Right ventricle myocardium superior (tissue), 1 donor: ENCODE measurements around the gene CD80. TPM values are rescaled to one million over a fixed set of nuclear protein-coding genes. Genes with fewer than 3 reads are reported as not detected.

Source experiments
- ATAC-seq: fragments of 200-7000 bp; cut with Tn5 transposase; one replicate; pipeline ENCODE4 v1.9.1; 2020; ENCODE audit warnings: mild to moderate bottlenecking; ENCODE audit not compliant: poor library complexity
- DNase-seq: peaks from one replicate; pipeline ENCODE4 v3.0.0-alpha.2; 2020
- intact Hi-C: fragments of 100-400 bp; cut with DNase I; formaldehyde crosslinking; loops from one replicate; pipeline ENCODE4 v1.11.2; 2022
- total RNA-seq: library from RNA; stranded (reverse); fragmentation: NEBNext Ultra II Directional; extraction: Animal tissue kit (Norgen Biotek cat#: 25700); gene quantifications from one replicate; pipeline ENCODE4 v1.2.1, GENCODE V29; 2021
- donor health status: DM: no; HTN: yes; CAD: no; lungs with severe emphysema.

The CD80 gene
- total RNA-seq, 1 donor from 2014 or later: not detected

DNA sequence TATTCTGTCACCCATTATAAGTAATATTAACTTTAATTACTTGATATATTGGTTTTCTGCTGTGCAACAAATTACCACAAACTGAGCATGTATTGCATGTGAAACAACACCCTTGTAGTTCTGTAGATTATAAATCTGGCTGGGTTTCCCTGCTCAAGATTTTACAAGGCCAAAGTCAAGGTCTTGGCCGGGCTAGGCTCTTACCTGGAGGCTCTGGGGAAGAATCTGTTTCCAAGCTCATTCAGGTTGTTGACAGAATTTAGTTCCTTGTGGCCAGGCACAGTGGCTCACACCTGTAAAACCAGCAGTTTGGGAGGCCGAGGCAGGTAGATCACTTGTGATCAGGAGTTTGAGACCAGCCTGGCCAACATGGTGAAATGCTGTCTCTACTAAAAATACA is 44.8 kb downstream of the CD80 start:
- DNase-seq (no peak), ATAC-seq (no peak)
- intact Hi-C loops: no loop called here

DNA sequence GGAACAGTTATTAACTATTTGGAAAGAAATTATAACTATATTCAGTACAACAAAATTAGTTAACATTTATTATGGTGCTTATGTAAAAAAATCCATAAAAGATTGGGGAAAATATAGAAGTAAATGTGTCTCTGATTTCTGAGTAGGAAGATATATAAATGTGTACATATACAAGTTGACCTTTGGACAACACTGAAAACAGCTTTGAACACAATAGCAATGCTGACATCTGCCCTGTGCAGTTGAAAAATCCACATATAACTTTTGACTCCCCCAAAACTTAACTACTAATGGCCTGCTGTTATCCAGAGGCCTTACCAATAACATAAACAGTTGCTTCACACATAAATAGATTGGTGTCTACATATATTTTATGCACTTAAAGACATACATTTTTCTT is 48.7 kb downstream of the CD80 start:
- intact Hi-C loops: no loop called here

DNA sequence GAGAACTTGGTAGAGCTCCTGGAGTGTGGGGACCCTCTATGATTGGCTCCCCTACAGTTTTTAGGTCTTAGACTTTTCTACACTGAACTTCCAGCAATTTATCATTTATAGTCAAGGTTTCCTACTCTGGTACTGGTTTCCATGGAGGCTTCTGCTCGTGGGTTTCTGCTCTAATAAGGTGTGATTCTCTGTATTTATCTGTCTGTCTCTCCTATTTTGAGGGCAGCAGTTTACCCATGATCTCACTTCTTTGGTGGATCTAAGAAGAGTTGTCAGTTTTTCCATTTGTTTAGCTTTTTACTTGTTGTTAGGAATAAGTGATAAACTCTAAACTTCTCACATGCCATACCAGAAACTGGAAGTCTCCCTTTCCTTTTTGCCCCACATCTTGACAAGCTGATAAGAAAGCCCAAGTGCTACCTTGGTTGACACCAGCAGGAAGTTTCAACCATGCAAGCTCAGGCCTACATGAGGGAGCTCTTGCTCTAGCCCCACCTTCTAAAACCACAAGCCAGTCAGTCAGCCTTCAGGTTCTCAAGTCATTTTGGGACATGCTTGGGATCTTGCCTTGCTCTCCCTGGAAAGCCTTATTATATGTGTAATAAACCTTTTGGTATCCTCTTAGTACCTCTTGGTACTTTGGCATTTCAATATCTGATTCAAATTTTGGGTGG is 51.1 kb downstream of the CD80 start:
- no peak for ATAC-seq
- intact Hi-C loops: no loop called here
- no peak for DNase-seq

More for the DNA sequence above, 48.7 kb downstream of the CD80 start:
- ATAC-seq (no peak), DNase-seq (no peak)

DNA sequence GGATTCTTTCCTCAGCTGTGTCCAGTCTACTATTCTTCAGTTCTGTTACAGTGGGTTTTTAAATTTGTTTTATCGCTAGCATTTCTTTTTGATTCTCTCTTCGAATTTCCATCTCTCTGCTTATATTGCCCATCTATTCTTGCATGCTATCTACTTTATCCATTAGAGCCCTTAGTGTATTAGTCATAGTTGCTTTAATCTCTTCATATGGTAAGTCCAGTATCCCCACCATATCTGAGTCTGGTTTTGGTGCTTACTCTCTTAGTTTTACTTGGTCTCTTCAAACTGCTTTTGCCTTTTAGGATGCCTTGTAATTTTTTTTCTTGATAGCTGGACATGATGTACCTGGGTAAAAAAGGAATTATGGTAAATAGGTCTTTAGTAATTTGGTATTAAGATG is 52.0 kb downstream of the CD80 start:
- no peak for ATAC-seq

DNA sequence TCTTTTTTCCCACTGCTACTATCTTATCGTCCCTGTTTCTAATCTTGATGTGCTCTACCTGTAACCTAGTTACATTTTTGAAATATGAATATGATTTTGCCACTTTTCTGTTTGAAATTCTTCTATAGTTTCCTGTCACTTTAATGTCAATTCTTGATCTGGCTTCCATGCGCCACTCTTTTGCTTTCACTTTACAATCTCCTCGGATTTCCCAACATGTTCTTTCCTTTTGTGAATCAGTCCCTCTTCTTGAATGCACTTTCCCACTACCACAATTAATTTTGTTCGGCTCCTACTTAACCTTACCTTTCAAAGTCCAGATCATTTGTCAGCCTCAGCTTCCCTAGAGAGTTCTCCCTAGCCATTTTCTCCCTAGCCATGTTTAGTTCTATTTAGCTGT is 52.8 kb downstream of the CD80 start:
- ATAC-seq: no peak
- intact Hi-C loops: no loop called here
- no peak for DNase-seq

More for the DNA sequence above, 52.0 kb downstream of the CD80 start:
- no peak for DNase-seq
- intact Hi-C loops: no loop called here

DNA sequence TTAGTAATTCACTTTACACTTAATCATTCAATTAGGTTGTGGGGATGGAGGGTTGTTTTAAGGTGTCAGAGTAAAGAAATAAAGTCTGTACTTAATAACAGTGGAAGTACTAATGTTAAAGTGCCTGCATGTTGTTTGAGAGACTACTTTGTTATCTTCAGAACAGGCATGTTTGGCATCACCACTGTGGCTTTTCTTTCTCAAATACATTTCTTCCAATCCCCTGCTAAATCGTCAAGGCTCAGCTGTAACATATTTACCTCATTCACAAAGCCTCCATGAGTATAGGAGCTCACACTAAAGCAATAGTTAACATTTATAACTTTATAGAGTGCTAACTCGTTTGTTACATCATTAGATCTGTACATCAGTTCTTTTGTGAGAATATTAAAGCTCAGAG is 58.5 kb downstream of the CD80 start:
- ATAC-seq (no peak), DNase-seq (no peak)
- intact Hi-C loops: no loop called here

DNA sequence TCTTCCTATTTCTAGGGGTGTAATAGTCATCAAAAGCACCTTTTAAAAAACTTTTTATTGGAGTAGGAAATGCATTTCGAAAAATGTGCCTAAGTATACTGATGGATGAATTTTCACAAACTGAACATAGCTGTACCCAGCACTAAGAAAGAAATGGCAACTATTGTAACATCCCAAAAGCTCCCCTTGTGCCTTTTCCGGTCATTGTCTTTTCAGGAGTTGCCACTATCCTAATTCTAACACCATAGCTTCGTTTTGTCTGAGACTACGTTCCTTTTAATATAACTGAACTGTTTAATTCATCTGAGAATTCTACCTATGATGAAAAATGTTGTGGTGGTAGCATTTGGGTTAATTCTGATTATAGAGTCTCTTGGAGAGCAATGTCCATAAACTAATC is 59.1 kb downstream of the CD80 start:
- ATAC-seq (no peak), DNase-seq (no peak)
- intact Hi-C loops: no loop called here

DNA sequence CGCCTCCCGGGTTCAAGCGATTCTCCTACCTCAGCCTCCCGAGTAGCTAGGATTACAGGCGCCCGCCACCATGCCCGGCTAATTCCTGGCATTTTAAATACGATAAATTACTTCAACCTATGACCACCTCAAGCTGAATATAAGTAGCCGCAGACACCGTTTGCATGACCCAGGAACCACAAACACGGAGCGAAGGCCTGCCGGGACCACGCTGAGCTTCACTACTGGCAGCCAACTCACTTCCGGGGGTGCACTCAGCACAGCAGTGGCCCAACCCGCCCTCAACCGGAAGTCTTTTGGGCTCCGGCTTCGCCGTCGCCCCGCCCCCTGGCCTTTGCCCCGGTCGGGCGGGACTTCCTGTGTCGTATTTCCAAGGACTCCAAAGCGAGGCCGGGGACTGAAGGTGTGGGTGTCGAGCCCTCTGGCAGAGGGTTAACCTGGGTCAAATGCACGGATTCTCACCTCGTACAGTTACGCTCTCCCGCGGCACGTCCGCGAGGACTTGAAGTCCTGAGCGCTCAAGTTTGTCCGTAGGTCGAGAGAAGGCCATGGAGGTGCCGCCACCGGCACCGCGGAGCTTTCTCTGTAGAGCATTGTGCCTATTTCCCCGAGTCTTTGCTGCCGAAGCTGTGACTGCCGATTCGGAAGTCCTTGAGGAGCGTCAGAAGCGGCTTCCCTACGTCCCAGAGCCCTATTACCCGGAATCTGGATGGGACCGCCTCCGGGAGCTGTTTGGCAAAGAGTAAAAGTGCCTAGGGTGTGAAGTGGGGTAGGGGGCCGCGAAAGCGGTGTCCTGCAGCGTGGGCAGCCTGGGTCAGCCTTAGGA is 61.0 kb downstream of the CD80 start, which contains the start of gene TIMMDC1:
Gene TIMMDC1, plus strand, starts transcription at position 362 of the 826 bp plus-strand sequence. Its CDS starts 187 bp downstream, at position 549.
- ATAC-seq (peak; percentile 99), DNase-seq (peak; percentile 98)
- intact Hi-C loops: no loop called here

DNA sequence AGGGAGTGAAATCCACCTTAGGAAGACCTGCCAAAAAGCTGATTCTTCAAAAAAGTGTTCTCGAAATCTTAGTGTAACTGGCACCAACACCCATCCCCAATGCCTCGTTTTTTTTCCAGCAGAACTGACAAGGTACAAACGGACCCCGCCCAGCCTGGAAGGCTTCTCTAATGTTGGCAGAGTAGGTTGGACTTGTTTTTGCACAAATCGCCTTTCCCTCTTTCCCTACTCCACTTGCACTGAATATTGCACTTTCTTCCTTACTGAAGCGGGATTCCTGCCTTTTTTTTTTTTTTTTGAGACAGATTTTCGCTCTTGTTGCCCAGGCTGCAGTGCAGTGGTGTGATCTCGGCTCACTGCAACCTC is 61.6 kb downstream of the CD80 start:
- DNase-seq (no peak), ATAC-seq (peak; percentile 2)
- intact Hi-C loops: no loop called here

DNA sequence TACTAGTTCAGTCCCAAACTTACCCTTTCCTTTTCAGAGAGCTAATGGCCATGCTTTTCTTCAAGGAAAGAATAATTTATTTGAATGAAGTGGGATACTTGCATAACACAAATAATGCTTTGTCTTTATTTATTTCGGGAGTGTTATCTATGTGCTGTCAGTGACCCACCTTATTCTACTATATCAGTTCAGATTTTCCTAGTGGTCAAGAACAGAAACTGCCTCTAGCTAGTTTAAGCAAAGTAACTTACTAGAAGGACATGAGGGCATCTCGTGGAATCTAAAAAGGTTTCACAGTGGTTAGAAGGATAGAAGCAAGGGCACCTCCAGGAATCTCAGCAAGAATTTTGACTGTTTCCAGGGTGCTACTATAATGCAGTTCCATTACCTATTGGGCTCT is 64.8 kb downstream of the CD80 start:
- intact Hi-C loops: no loop called here
- ATAC-seq (no peak), DNase-seq (no peak)

DNA sequence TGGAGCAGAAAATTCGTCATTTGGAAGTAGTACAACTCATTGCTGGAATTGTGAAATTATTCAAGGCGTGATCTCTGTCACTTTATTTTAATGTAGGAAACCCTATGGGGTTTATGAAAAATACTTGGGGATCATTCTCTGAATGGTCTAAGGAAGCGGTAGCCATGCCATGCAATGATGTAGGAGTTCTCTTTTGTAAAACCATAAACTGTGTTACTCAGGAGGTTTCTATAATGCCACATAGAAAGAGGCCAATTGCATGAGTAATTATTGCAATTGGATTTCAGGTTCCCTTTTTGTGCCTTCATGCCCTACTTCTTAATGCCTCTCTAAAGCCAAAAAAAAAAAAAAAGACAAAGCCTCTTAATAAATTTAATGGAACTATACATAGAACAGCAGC is 66.6 kb downstream of the CD80 start:
- intact Hi-C loops: no loop called here
- ATAC-seq (no peak), DNase-seq (no peak)

DNA sequence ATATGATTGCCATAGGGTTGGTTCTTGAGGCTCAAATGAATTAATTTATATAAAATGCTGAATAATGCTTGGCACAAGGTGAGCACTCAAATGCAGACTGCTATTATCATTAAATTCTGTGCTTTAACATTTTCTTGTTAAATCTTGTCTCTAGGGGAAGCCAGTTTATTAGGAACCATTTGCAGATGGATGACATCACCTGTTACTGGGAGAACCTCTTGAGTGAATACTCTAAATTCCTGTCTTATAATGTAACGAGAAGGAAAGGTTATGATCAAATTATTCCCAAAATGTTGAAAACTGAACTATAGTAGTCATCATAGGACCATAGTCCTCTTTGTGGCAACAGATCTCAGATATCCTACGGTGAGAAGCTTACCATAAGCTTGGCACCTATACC is 67.3 kb downstream of the CD80 start:
- DNase-seq: no peak
- ATAC-seq: no peak
- intact Hi-C loops: no loop called here

DNA sequence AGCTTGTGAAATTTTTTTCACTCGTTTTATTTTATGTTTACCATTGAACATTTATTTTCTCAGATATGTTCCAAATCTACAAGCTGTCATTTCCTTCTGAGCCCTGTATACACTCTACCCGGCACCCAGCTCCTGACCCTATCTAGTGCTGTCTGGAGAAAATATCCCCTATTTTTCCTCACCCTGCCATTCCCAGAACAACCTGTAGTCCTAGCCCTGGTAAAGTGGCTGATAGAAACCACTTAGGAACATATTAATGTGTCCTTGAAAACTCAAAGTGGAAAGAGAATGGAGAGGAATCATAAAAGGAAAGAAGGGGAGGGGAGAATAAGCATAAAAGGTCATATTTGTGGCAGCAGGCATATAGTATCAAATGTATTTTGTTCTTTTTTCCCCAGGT is 69.3 kb downstream of the CD80 start:
- intact Hi-C loops: no loop called here
- DNase-seq: no peak
- no peak for ATAC-seq

DNA sequence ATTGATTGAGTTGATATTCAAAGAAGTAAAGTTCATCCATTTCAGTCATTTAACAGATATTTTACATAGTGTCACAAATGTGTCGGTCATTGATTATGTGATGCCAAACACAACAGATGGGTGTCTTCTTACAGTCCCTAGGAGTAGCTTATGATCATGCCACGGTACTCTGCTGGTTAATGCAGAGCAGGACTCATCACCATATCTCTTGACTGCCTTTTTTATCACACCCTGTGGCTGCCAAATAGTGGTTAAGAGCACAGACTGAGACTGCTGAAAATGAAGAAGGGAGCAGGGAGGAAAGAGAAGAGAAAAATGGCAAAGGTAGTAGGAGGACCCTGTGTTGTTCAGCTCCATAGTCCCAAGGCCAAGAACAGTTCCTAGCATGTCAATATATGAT is 73.9 kb downstream of the CD80 start:
- intact Hi-C loops: no loop called here
- no peak for DNase-seq
- ATAC-seq: peak; percentile 88

DNA sequence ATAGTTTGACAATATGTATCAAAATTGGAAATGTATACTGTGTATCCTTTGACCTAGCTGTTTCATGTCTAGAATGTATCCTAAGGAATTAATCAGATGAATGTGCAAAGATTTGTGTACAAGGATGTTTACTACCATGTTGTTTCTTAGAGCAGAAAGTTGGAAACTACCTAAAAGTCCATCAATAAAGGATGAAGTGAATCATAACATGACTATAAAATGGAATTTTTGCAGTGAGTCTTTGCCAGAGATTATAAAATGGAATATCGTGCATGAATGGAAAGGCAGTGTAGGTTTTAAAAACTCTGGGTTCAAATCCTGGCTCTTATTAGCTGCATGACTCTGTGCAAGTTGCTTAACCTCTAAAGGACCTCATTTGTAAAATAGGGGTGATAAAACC is 76.3 kb downstream of the CD80 start:
- ATAC-seq (no peak), DNase-seq (no peak)
- intact Hi-C loops: no loop called here

DNA sequence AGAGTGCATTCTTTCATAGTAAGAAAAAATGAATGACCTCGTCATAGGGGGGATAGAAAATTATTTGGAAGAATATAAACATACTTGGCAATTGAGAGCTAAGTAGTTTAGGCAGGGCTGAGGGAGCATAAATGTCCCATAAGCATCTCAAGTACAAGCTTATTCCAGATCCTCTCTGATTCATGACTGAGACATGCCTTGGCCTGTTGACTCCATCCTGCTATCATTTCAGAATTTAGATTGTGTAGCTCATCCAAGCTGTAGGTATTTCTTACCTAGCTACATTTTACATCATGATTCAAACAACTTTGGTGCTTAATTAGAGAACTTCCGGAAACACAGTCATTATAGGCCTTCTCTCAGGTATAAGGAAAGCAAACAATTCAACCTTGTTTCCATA is 78.3 kb downstream of the CD80 start:
- ATAC-seq: no peak
- DNase-seq: no peak
- intact Hi-C loops: no loop called here

Other genes starting within 250 kb of the CD80 start
- 15.0 TPM for gene TMEM39A, start 96.0 kb downstream of the CD80 start, total RNA-seq
- 4.6 TPM for gene POGLUT1, start 90.7 kb downstream of the CD80 start, total RNA-seq
- gene TIMMDC1, start 61.1 kb downstream of the CD80 start, total RNA-seq: 331 TPM
- gene ADPRH, start 19.9 kb upstream of the CD80 start, total RNA-seq: 12.2 TPM
- 1.6 TPM for gene PLA1A, start 38.3 kb upstream of the CD80 start, total RNA-seq
- gene POPDC2, start 101.0 kb upstream of the CD80 start, total RNA-seq: 538 TPM
- gene COX17, start 117.8 kb upstream of the CD80 start, total RNA-seq: 168 TPM
- 0.75 TPM for gene CFAP91, start 143.4 kb upstream of the CD80 start, total RNA-seq
- gene NR1I2, start 222.5 kb upstream of the CD80 start, total RNA-seq: 0.11 TPM